ENCODE data around the gene CADPS.

The CADPS gene

GRCh38 chr3:62631488-62631887 is 243.7 kb downstream of the CADPS start:
- no peak overlapping the region for H3K27ac ChIP-seq
- H3K9ac ChIP-seq = no peak overlapping the region
- H3K4me2 ChIP-seq = no peak overlapping the region
- H4K20me1 ChIP-seq = no peaks in the 10 kb centered on the region
- peaks cover 23% of the 10 kb centered on the region for H3K4me1 ChIP-seq
- no peak overlapping the region for H3K4me3 ChIP-seq
- TF ChIP-seq Cebpa-rat (IDR thresholded peaks at IDR 0.05) = no peak
- no peaks in the 10 kb centered on the region for H3K36me3 ChIP-seq
- no peaks in the 10 kb centered on the region for H3K9me3 ChIP-seq
- H3K27me3 ChIP-seq = no peaks in the 10 kb centered on the region

- no peak for TF ChIP-seq Cebpa-rat (IDR thresholded peaks at IDR 0.05)
- H3K27ac ChIP-seq = no peak overlapping the region
- H3K9ac ChIP-seq = no peak overlapping the region
- H3K4me1 ChIP-seq = peaks cover 23% of the 10 kb centered on the region
- H4K20me1 ChIP-seq = no peaks in the 10 kb centered on the region
- H3K9me3 ChIP-seq = no peaks in the 10 kb centered on the region
- no peaks in the 10 kb centered on the region for H3K36me3 ChIP-seq
- H3K27me3 ChIP-seq = no peaks in the 10 kb centered on the region
- H3K4me2 ChIP-seq = peak overlapping the region; percentile 44
- no peak overlapping the region for H3K4me3 ChIP-seq
Measured at GRCh38 chr3:62630664-62631063, 244.6 kb downstream of the CADPS start.

DNA sequence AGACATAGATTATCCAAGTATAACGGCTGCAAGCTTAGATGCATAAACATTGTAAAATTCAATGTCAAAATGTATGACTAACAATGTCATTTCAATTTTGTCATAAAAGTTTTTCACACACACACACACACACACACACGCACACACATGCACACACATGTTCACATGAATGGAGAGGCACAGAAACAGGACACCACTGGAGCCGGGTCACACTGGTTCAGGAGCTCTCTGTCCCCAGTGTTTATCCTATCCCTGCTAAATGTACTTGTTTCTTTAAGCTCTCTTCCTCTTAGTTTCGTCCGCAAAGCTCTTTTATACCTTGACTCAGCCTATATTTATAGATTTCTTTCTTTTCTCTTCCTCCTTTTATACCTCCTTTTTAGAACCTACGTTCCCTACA is 249.9 kb downstream of the CADPS start:
- peaks cover 17% of the 10 kb centered on the region for H3K4me1 ChIP-seq
- no peaks in the 10 kb centered on the region for H3K27me3 ChIP-seq
- H4K20me1 ChIP-seq = no peaks in the 10 kb centered on the region
- H3K9ac ChIP-seq = no peak overlapping the region
- H3K27ac ChIP-seq = no peak overlapping the region
- no peaks in the 10 kb centered on the region for H3K9me3 ChIP-seq
- TF ChIP-seq Cebpa-rat (IDR thresholded peaks at IDR 0.05) = no peak
- no peaks in the 10 kb centered on the region for H3K36me3 ChIP-seq
- H3K4me3 ChIP-seq = no peak overlapping the region
- H3K4me2 ChIP-seq = no peak overlapping the region

DNA sequence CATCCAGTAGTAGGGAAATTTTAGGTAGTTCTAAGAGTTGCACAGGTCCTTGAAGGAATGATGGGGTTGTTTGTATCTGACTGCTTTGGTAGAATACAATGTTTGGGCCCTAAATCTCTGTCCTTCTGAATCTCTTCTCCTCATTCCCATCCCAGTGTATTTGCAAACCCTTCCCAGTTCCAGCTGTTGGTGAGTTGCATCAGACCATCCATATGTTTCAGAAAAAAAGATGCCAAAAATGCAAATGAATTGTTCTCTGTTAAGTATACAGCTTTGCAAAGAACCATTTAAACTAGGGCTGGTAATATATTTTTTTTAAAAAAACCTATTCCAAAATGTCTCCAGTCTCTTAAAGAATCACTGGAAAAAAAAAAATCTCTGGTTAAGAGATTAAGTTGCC is 251.0 kb downstream of the CADPS start:
- Histone ChIP-seq H3K36me3 (no peaks in the 10 kb centered on the region), H3K4me3 (no peak overlapping the region), H3K27ac (no peak overlapping the region), H3K9ac (no peak overlapping the region), H3K9me3 (no peaks in the 10 kb centered on the region), H3K27me3 (no peaks in the 10 kb centered on the region), H3K4me2 (no peak overlapping the region), H3K4me1 (peaks cover 6% of the 10 kb centered on the region), H4K20me1 (no peaks in the 10 kb centered on the region)
- TF ChIP-seq Cebpa-rat (IDR thresholded peaks at IDR 0.05) = no peak

- H4K20me1 ChIP-seq = no peaks in the 10 kb centered on the region
- peaks cover 6% of the 10 kb centered on the region for H3K4me1 ChIP-seq
- H3K36me3 ChIP-seq = no peaks in the 10 kb centered on the region
- no peaks in the 10 kb centered on the region for H3K9me3 ChIP-seq
- H3K4me2 ChIP-seq = no peak overlapping the region
- no peaks in the 10 kb centered on the region for H3K27me3 ChIP-seq
- H3K4me3 ChIP-seq = no peak overlapping the region
- H3K27ac ChIP-seq = no peak overlapping the region
- TF ChIP-seq Cebpa-rat (IDR thresholded peaks at IDR 0.05) = no peak
- H3K9ac ChIP-seq = no peak overlapping the region
Measured at GRCh38 chr3:62622553-62623174, 252.6 kb downstream of the CADPS start.

DNA sequence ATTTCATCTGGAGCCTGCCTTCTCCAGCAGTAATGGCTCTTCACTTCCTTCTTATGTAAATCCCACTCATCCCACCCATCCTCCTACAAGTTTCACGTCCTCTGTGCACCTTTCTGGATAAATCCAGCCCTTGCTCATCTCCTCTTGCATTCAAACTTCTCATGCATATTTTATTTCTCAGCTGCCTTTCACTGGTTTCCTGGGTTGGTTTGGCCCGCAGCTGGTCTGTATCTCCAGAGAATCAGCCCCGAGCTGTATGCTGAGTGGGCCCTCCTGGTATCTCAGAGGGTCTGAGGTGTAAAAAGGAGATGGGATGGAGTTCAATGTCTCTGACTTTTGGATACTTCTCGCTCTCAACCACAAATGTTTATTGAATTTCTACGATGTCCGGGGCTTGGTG is 253.3 kb downstream of the CADPS start:
- no peaks in the 10 kb centered on the region for H3K9me3 ChIP-seq
- no peak overlapping the region for H3K27ac ChIP-seq
- H3K4me3 ChIP-seq = no peak overlapping the region
- H3K27me3 ChIP-seq = no peaks in the 10 kb centered on the region
- peaks cover 6% of the 10 kb centered on the region for H3K4me1 ChIP-seq
- no peaks in the 10 kb centered on the region for H4K20me1 ChIP-seq
- H3K4me2 ChIP-seq = no peak overlapping the region
- no peak for TF ChIP-seq Cebpa-rat (IDR thresholded peaks at IDR 0.05)
- no peak overlapping the region for H3K9ac ChIP-seq
- H3K36me3 ChIP-seq = no peaks in the 10 kb centered on the region

DNA sequence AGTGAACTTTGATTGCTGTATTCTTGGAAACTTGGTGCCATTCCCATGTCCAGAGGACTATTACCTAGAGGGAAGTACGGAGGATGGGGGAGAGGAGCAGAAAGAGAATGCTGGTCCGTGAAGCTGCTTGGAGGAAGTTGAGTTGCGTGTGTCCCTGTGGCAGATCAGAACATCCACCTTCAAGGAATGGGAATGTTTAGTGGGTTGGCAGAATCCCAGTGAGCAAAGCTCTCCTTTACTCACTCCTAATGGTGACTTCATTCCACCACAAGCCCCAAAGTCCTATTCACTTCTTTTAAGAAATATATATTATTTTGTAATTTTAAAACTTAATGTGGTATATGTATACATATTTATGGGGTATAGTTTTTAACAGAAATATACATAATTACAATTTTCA is 254.0 kb downstream of the CADPS start:
- H3K4me2 ChIP-seq = no peak overlapping the region
- no peak for TF ChIP-seq Cebpa-rat (IDR thresholded peaks at IDR 0.05)
- no peak overlapping the region for H3K9ac ChIP-seq
- no peaks in the 10 kb centered on the region for H3K36me3 ChIP-seq
- H3K27me3 ChIP-seq = no peaks in the 10 kb centered on the region
- no peaks in the 10 kb centered on the region for H3K9me3 ChIP-seq
- H3K27ac ChIP-seq = no peak overlapping the region
- no peaks in the 10 kb centered on the region for H4K20me1 ChIP-seq
- peaks cover 6% of the 10 kb centered on the region for H3K4me1 ChIP-seq
- no peak overlapping the region for H3K4me3 ChIP-seq

DNA sequence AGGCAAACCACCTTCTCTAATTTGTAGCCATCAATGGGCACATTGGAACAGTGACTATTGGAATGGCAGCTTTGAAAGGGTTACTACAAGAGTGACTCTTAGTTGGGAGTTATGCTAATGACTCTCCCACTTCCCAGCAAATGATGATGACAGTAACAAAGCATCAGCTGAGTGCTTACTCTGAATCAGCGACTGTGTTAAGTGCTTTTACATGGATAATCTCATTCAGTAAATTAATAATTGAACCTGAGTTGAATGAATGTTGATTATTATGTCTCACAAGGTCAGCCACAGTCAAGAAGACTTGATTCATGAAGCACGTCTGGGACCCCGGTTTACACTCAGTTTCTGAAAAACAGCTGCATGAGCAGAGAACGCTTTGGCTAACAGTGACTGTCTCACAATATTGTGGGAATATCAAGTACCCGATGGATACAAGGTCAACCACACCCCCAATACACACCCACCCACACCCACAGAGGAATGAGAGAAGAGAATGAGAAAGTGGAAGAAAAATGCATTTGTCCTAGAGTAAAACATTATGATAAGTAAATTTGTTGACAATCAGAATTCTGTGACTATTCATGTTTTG is 259.9 kb downstream of the CADPS start:
- no peak overlapping the region for H3K4me3 ChIP-seq
- no peaks in the 10 kb centered on the region for H4K20me1 ChIP-seq
- no peak overlapping the region for H3K27ac ChIP-seq
- H3K4me1 ChIP-seq = no peaks in the 10 kb centered on the region
- no peaks in the 10 kb centered on the region for H3K27me3 ChIP-seq
- TF ChIP-seq Cebpa-rat (IDR thresholded peaks at IDR 0.05) = no peak
- no peak overlapping the region for H3K4me2 ChIP-seq
- H3K9me3 ChIP-seq = no peaks in the 10 kb centered on the region
- no peak overlapping the region for H3K9ac ChIP-seq
- H3K36me3 ChIP-seq = no peaks in the 10 kb centered on the region

DNA sequence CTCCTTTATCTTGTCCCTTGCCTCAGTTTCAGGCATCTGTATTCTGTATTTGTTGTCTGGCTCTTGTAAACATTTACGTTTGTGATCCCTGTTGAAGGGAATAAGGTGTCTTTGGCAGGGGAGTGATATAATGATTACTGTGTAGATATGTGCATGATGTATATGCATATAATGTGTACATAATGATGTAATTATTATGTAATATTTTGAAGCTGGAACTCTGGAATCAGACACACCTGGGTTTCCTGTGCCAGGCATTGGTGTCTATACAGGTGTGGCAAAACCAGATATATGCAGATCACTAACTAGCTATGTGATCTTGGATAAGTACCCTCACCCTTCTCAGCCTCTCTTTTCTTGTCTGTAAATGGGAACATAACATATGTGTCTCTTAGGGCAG is 260.7 kb downstream of the CADPS start:
- H3K27ac ChIP-seq = no peak overlapping the region
- no peaks in the 10 kb centered on the region for H4K20me1 ChIP-seq
- no peaks in the 10 kb centered on the region for H3K4me1 ChIP-seq
- no peak overlapping the region for H3K4me2 ChIP-seq
- H3K36me3 ChIP-seq = no peaks in the 10 kb centered on the region
- no peak overlapping the region for H3K9ac ChIP-seq
- no peaks in the 10 kb centered on the region for H3K27me3 ChIP-seq
- no peaks in the 10 kb centered on the region for H3K9me3 ChIP-seq
- no peak for TF ChIP-seq Cebpa-rat (IDR thresholded peaks at IDR 0.05)
- H3K4me3 ChIP-seq = no peak overlapping the region

DNA sequence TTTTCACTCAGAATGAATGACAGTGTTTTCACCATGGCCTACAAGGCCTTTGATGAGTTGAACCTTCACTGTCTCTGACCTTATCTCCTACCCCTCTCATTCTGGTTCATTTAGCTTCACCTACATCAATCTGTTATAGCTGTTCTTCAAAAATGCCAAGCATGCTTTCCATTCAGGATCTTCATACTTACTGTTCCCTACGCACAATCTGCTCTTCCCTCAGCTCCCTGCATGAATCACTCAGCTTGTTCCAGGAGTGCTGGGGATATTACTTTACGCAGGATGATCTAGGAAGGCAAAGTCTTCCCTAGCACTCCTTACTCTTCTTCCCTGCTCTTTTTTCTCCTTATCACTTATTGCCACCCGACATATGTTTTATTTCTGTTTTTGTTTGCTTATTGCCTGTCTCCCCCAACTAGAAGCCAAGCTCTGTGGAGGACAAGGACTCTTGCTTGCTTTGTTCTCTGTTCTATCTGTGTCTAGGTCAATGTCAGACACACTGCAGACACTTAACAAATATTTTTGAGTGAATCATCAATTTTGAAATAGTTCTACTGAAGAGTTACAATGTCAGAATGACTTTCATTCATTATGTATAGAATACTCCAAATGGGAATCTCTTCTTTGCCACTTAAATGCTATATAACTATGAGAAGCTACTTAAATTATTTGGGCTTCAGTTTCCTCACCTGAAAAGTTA is 263.5 kb downstream of the CADPS start:
- Histone ChIP-seq H3K27ac (no peak overlapping the region), H3K4me3 (no peak overlapping the region), H3K36me3 (no peaks in the 10 kb centered on the region), H3K9ac (no peak overlapping the region), H3K4me1 (peaks cover 15% of the 10 kb centered on the region), H3K27me3 (no peaks in the 10 kb centered on the region), H4K20me1 (peaks cover under 1% of the 10 kb centered on the region; the same call in 1 of the 2 replicates), H3K4me2 (no peak overlapping the region), H3K9me3 (no peaks in the 10 kb centered on the region)
- no peak for TF ChIP-seq Cebpa-rat (IDR thresholded peaks at IDR 0.05)
